ENCODE data around the gene XXYLT1. TPM values are rescaled to one million over a fixed set of nuclear protein-coding genes. Genes with fewer than 3 reads are reported as not detected.

XXYLT1 gene
- total and polyA plus RNA-seq, 10 of the 15 experiments (the other 5 are each of a cell fraction or from before 2014, with no cell fraction given) = 1.2 to 14.2 (median 9.3) TPM

GRCh38 chr3:195249858-195250464, 21.0 kb downstream of the XXYLT1 start (continued):
- TF ChIP-seq NKRF (conservative IDR thresholded peaks at IDR 0.05) (no peak), TBL1XR1 (IDR thresholded peaks at IDR 0.05; ENCODE audit: low read depth, low read length) (no peak), PRDM15 (CRISPR knock-in tag; IDR thresholded peaks at IDR 0.05) (no peak), TARDBP (IDR thresholded peaks at IDR 0.05; ENCODE audit: borderline replicate concordance) (no peak), RELA (IDR thresholded peaks at IDR 0.05; ENCODE audit: borderline replicate concordance, partially characterized antibody) (no peak), IRF4 (IDR thresholded peaks at IDR 0.05; ENCODE audit: low read depth, low read length) (no peak)
